ENCODE data around the gene PLSCR1. TPM values are rescaled to one million over a fixed set of nuclear protein-coding genes. Genes with fewer than 3 reads are reported as not detected.

PLSCR1 gene
- polyA plus RNA-seq, 6 donors from 2014 or later, result 26.9 to 48.3 (median 34.4) TPM

GRCh38 chr3:146472611-146473010 is 71.8 kb downstream of the PLSCR1 start:
- peaks cover 0 to 11% (median under 1%) of the 10 kb centered on the region in 3 donors for H3K27me3 Mint-ChIP-seq
- DNase-seq (no peak), ATAC-seq (ENCODE audit: low read depth in 2 of 2) (no peak)
- H3K4me1 Mint-ChIP-seq, result peaks cover 0 to 11% (median 5%) of the 10 kb centered on the region in 3 donors
- no peaks in the 10 kb centered on the region for H3K36me3 Mint-ChIP-seq
- H3K4me3 Mint-ChIP-seq, result no peak overlapping the region
- no peaks in the 10 kb centered on the region for H3K9me3 Mint-ChIP-seq
- H3K27ac Mint-ChIP-seq, result no peak overlapping the region

GRCh38 chr3:146471012-146471411 is 73.4 kb downstream of the PLSCR1 start:
- Mint-ChIP-seq H3K4me3 (peak overlapping the region in 3 of 8 donors; percentile 80 to 84 (median 84)), H3K27ac (peak overlapping the region in 1 of 6 donors; percentile 83)

GRCh38 chr3:146470425-146470990 is 73.9 kb downstream of the PLSCR1 start:
- H3K9me3 Mint-ChIP-seq, result no peaks in the 10 kb centered on the region
- no peak for ATAC-seq (ENCODE audit: low read depth in 2 of 2)
- peaks cover 0 to 10% (median 0%) of the 10 kb centered on the region in 3 donors for H3K27me3 Mint-ChIP-seq
- no peak for DNase-seq
- H3K36me3 Mint-ChIP-seq, result no peaks in the 10 kb centered on the region
- H3K27ac Mint-ChIP-seq, result peak overlapping the region; percentile 46 to 96 (median 86)
- H3K4me1 Mint-ChIP-seq, result peaks cover 0 to 11% (median 5%) of the 10 kb centered on the region in 3 donors
- peak overlapping the region in 7 of 8 donors; percentile 80 to 89 (median 86) for H3K4me3 Mint-ChIP-seq

More at GRCh38 chr3:146471012-146471411, 73.4 kb downstream of the PLSCR1 start:
- no peak for ATAC-seq (ENCODE audit: low read depth in 2 of 2)
- no peak for DNase-seq
- no peaks in the 10 kb centered on the region for H3K36me3 Mint-ChIP-seq
- H3K9me3 Mint-ChIP-seq, result no peaks in the 10 kb centered on the region
- H3K4me1 Mint-ChIP-seq, result peaks cover 0 to 11% (median 5%) of the 10 kb centered on the region in 3 donors
- H3K27me3 Mint-ChIP-seq, result peaks cover 0 to 10% (median 0%) of the 10 kb centered on the region in 3 donors

GRCh38 chr3:146469150-146470017 is 75.0 kb downstream of the PLSCR1 start, which contains the start of gene PLSCR2:
TSS of gene PLSCR2 (minus strand) at chr3:146469561. CDS start at chr3:146459904, 9,657 bp downstream.
- H3K4me1 Mint-ChIP-seq, result peaks cover 0 to 11% (median 5%) of the 10 kb centered on the region in 3 donors
- H3K36me3 Mint-ChIP-seq, result no peaks in the 10 kb centered on the region
- DNase-seq (peak; percentile 83), ATAC-seq (ENCODE audit: low read depth in 2 of 2) (peak; percentile 91 to 92)
- no peaks in the 10 kb centered on the region for H3K9me3 Mint-ChIP-seq
- peaks cover 0 to under 1% (median 0%) of the 10 kb centered on the region in 3 donors for H3K27me3 Mint-ChIP-seq
- peak within 1 kb of the TSS; percentile 80 to 89 (median 86) for H3K4me3 Mint-ChIP-seq
- H3K27ac Mint-ChIP-seq, result peak within 1 kb of the TSS; percentile 73 to 96 (median 89)

GRCh38 chr3:146468671-146469149 is 75.7 kb downstream of the PLSCR1 start:
- Mint-ChIP-seq H3K27ac (peak overlapping the region; percentile 67 to 96 (median 86)), H3K4me1 (peaks cover 0 to 11% (median 5%) of the 10 kb centered on the region in 3 donors), H3K36me3 (peaks cover 0 to under 1% of the 10 kb centered on the region in 2 donors), H3K27me3 (no peaks in the 10 kb centered on the region), H3K9me3 (no peaks in the 10 kb centered on the region), H3K4me3 (peak overlapping the region; percentile 80 to 89 (median 86))
- DNase-seq, result no peak
- no peak for ATAC-seq (ENCODE audit: low read depth in 2 of 2)

GRCh38 chr3:146468234-146468633 is 76.2 kb downstream of the PLSCR1 start:
- Mint-ChIP-seq H3K4me3 (peak overlapping the region in 6 of 8 donors; percentile 50 to 87 (median 82)), H3K27ac (peak overlapping the region in 5 of 6 donors; percentile 6 to 93 (median 83)), H3K4me1 (peaks cover 0 to 11% (median 5%) of the 10 kb centered on the region in 3 donors), H3K36me3 (peaks cover 0 to 5% of the 10 kb centered on the region in 2 donors), H3K27me3 (no peaks in the 10 kb centered on the region), H3K9me3 (no peaks in the 10 kb centered on the region)
- DNase-seq (no peak), ATAC-seq (ENCODE audit: low read depth in 2 of 2) (no peak)

- Mint-ChIP-seq H3K27me3 (peaks cover 0 to 2% (median 0%) of the 10 kb centered on the region in 3 donors), H3K4me1 (peaks cover 0 to 11% (median 5%) of the 10 kb centered on the region in 3 donors), H3K27ac (peak overlapping the region in 3 of 6 donors; percentile 4 to 78 (median 22)), H3K36me3 (peaks cover 0 to 5% of the 10 kb centered on the region in 2 donors), H3K4me3 (no peak overlapping the region), H3K9me3 (no peaks in the 10 kb centered on the region)
- no peak for ATAC-seq (ENCODE audit: low read depth in 2 of 2)
- DNase-seq, result no peak
Observed at GRCh38 chr3:146466604-146467003, 77.8 kb downstream of the PLSCR1 start.

GRCh38 chr3:146465693-146466465 is 78.5 kb downstream of the PLSCR1 start:
- no peaks in the 10 kb centered on the region for H3K9me3 Mint-ChIP-seq
- H3K4me3 Mint-ChIP-seq, result no peak overlapping the region
- peak overlapping the region in 1 of 6 donors; percentile 78 for H3K27ac Mint-ChIP-seq
- DNase-seq, result no peak
- peaks cover 0 to 11% (median 5%) of the 10 kb centered on the region in 3 donors for H3K4me1 Mint-ChIP-seq
- peaks cover 0 to 5% (median 0%) of the 10 kb centered on the region in 3 donors for H3K27me3 Mint-ChIP-seq
- no peak for ATAC-seq (ENCODE audit: low read depth in 2 of 2)
- H3K36me3 Mint-ChIP-seq, result peaks cover 0 to 5% of the 10 kb centered on the region in 2 donors

Other genes starting within 250 kb of the PLSCR1 start
- gene PLSCR2, start 75.0 kb downstream of the PLSCR1 start, polyA plus RNA-seq (ENCODE audit: low read depth in 6 of 6), result not detected
- not detected for gene PLSCR5, start 60.7 kb upstream of the PLSCR1 start, polyA plus RNA-seq (ENCODE audit: low read depth in 6 of 6)

Measured in naive B cell (primary cell).